Mononuclear cell (primary cell): ENCODE data around the gene ZNF534. TPM values are rescaled to one million over a fixed set of nuclear protein-coding genes. Genes with fewer than 3 reads are reported as not detected.
"Not testable (repeated sequence)": the region's sequence is repeated elsewhere in the genome, so short reads cannot be mapped to it uniquely, and the experiment has no call there.

Experiments
- H3K27me3 ChIP-seq: 2 replicates; pipeline ENCODE4 v1.6.0; 2011; ENCODE audit warnings: low read length, control low read depth; ENCODE audit not compliant: insufficient read depth
- H3K4me1 ChIP-seq: 2 replicates; pipeline ENCODE4 v1.5.1; 2011; ENCODE audit warnings: mild to moderate bottlenecking, low read length, control low read depth; ENCODE audit not compliant: insufficient read depth
- H3K4me3 ChIP-seq: 2 replicates; pipeline ENCODE4 v1.5.1; 2011; ENCODE audit warnings: mild to moderate bottlenecking, low read length, moderate library complexity
- H3K9me3 ChIP-seq: 2 replicates; pipeline ENCODE4 v1.5.1; 2011; ENCODE audit warnings: low read depth, mild to moderate bottlenecking, control low read depth, low read length
- total RNA-seq: library from RNA; depleted of rRNA; stranded (reverse); fragments of >200 nt; gene quantifications from one replicate; pipeline ENCODE4 v1.2.3, GENCODE V29; 2012

The ZNF534 gene
- total RNA-seq, 1 donor: 0.10 TPM

GRCh38 chr19:52484111-52484743 lies 55.3 kb downstream of the ZNF534 start:
- not testable (repeated sequence) for H3K9me3 ChIP-seq, H3K4me1 ChIP-seq, H3K4me3 ChIP-seq, H3K27me3 ChIP-seq

GRCh38 chr19:52485064-52485463 lies 56.1 kb downstream of the ZNF534 start:
- H3K27me3 ChIP-seq, H3K4me1 ChIP-seq, H3K9me3 ChIP-seq, H3K4me3 ChIP-seq: not testable (repeated sequence)

- H3K9me3 ChIP-seq, H3K4me1 ChIP-seq, H3K27me3 ChIP-seq, H3K4me3 ChIP-seq: not testable (repeated sequence)
These were observed 56.8 kb downstream of the ZNF534 start for GRCh38 chr19:52485561-52486240.

- Histone ChIP-seq H3K27me3 (no peaks in the 10 kb centered on the region), H3K4me1 (no peaks in the 10 kb centered on the region), H3K9me3 (peaks cover 9% of the 10 kb centered on the region), H3K4me3 (no peak overlapping the region)
These were observed 63.4 kb downstream of the ZNF534 start for GRCh38 chr19:52492201-52492993.

GRCh38 chr19:52492994-52493470 lies 64.1 kb downstream of the ZNF534 start:
- Histone ChIP-seq H3K9me3 (peaks cover 9% of the 10 kb centered on the region), H3K4me1 (no peaks in the 10 kb centered on the region), H3K4me3 (no peak overlapping the region), H3K27me3 (no peaks in the 10 kb centered on the region)

GRCh38 chr19:52494518-52494917 lies 65.6 kb downstream of the ZNF534 start:
- no peaks in the 10 kb centered on the region for H3K4me1 ChIP-seq
- peaks cover 9% of the 10 kb centered on the region for H3K9me3 ChIP-seq
- H3K27me3 ChIP-seq: no peaks in the 10 kb centered on the region
- H3K4me3 ChIP-seq: no peak overlapping the region

GRCh38 chr19:52498571-52498970 lies 69.6 kb downstream of the ZNF534 start:
- Histone ChIP-seq H3K4me3 (no peak overlapping the region), H3K9me3 (no peaks in the 10 kb centered on the region), H3K4me1 (no peaks in the 10 kb centered on the region), H3K27me3 (no peaks in the 10 kb centered on the region)

- H3K4me3 ChIP-seq, H3K4me1 ChIP-seq, H3K9me3 ChIP-seq, H3K27me3 ChIP-seq: not testable (repeated sequence)
These were observed 71.5 kb downstream of the ZNF534 start for GRCh38 chr19:52500474-52500873.

- not testable (repeated sequence) for H3K4me3 ChIP-seq, H3K9me3 ChIP-seq, H3K27me3 ChIP-seq, H3K4me1 ChIP-seq
These were observed 72.0 kb downstream of the ZNF534 start for GRCh38 chr19:52500991-52501390.

Other genes starting within 250 kb of the ZNF534 start
- 79.1 TPM for gene PPP2R1A, start 239.1 kb upstream of the ZNF534 start, total RNA-seq
- 53.9 TPM for gene ZNF766, start 159.6 kb upstream of the ZNF534 start, total RNA-seq
- gene ZNF480, start 132.0 kb upstream of the ZNF534 start, total RNA-seq: 5.6 TPM
- gene ZNF610, start 92.9 kb upstream of the ZNF534 start, total RNA-seq: 0.52 TPM
- 15.6 TPM for gene ZNF880, start 59.2 kb upstream of the ZNF534 start, total RNA-seq
- 13.5 TPM for gene ZNF528, start 31.3 kb upstream of the ZNF534 start, total RNA-seq
- gene ZNF578, start 24.4 kb downstream of the ZNF534 start, total RNA-seq: 1.3 TPM
- gene ZNF808, start 98.5 kb downstream of the ZNF534 start, total RNA-seq: 28.4 TPM
- 9.3 TPM for gene ZNF701, start 141.1 kb downstream of the ZNF534 start, total RNA-seq
- gene ZNF83, start 209.2 kb downstream of the ZNF534 start, total RNA-seq: 39.4 TPM